H1 (cell line): ENCODE measurements around the gene FSD1. TPM values are rescaled to one million over a fixed set of nuclear protein-coding genes. Genes with fewer than 3 reads are reported as not detected.

ENCODE experiments used
- RBBP5 ChIP-seq: IDR thresholded peaks from 2 replicates; pipeline ENCODE4 v1.7.1; 2012; ENCODE audit warnings: low read depth, mild to moderate bottlenecking, inconsistent platforms, low read length, moderate library complexity, borderline replicate concordance
- SIRT6 ChIP-seq: IDR thresholded peaks from one replicate; pipeline ENCODE4 v1.7.1; 2012; ENCODE audit warnings: low read length, inconsistent platforms
- TAF1 ChIP-seq: IDR thresholded peaks from 2 replicates; pipeline ENCODE4 v1.6.1; 2011; ENCODE audit warnings: mild to moderate bottlenecking, low read depth, low read length
- polyA plus RNA-seq, 7 experiments: library from polyadenylated mRNA; depleted of rRNA in 3 of 7; stranded (reverse) in 5 of 7; unstranded in 2 of 7; fragments of >200 nt in 5 of 7; fragments of 200-250 nt in 2 of 7; gene quantifications; 1 replicate in 5 of 7; 2 replicates in 1 of 7; 4 replicates in 1 of 7; pipeline versions ENCODE4 v1.2.1 to v1.2.3, GENCODE V29; 2011 to 2013; ENCODE audit warnings: missing spikeins in 2 of 7, mixed read lengths in 2 of 7
- total RNA-seq: library from RNA; stranded (reverse); fragmentation: NEBNext Ultra II Directional; extraction: Animal tissue kit (Norgen Biotek cat#: 25700); gene quantifications from 2 replicates; pipeline ENCODE4 v1.2.1, GENCODE V29; 2021

Gene FSD1
- total and polyA plus RNA-seq, 2 of the 8 experiments (the other 6 are each of a cell fraction or from before 2014, with no cell fraction given): 58.8 to 181 TPM

DNA sequence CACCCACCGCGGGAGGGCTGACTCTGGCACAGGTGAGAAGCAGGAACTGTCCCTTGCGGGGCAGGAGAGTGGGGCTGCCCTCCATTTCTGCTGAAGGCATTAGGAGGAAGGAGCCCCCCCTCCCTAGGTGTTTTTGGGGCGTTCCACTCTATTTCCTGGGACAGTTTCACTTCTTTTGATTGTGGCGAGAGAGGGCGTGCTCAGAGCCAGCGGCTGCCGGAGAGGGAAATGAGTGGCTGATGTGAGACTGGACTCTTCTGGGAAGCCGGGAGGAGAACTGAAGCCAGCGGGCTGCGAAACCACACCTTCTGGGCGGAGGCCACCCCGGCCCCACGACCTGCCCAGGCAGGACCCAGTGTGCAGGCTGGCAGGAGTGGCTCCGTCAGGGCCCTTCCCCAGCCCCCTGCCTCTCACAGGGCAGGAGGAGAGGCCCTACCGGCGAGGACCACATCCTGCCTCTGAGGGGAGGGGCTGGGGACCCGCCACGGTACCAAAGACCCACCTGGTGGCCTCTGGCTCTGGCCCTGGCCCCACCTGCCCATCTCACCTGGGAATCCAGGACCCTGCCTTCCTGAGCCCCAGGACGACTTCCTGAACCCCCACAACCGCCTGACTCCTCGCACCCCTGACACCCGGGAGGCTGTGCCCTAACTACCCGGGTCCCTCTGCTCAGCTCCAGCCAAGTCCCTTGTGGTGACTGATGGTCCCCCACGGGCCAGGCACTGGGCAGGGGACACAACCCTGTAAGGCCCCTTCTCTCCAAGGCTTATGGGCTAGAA is 64.9 kb downstream of the FSD1 start (continued):
- TF ChIP-seq SIRT6 (no peak), TAF1 (no peak), RBBP5 (no peak)
- TF ChIP-seq, all 59 proteins: peak for 0
